Fibroblast of mammary gland (primary cell): ENCODE data around the gene LAMP5.

Experiments used
- DNase-seq: peaks from one replicate; pipeline ENCODE4 v3.0.0-alpha.2; 2010; ENCODE audit warnings: low read depth
- H3K4me3 ChIP-seq: 2 replicates; pipeline ENCODE4 v1.5.1; 2011; ENCODE audit warnings: low read depth, mild to moderate bottlenecking, low read length, moderate library complexity; ENCODE audit not compliant: control insufficient read depth
- TF ChIP-seq, protein P1 (sequence below): conservative IDR thresholded peaks from 2 replicates; pipeline ENCODE4 v1.5.1; 2011; ENCODE audit warnings: low read depth, low read length, inconsistent platforms; ENCODE audit not compliant: control insufficient read depth, insufficient read depth

Gene LAMP5

DNA sequence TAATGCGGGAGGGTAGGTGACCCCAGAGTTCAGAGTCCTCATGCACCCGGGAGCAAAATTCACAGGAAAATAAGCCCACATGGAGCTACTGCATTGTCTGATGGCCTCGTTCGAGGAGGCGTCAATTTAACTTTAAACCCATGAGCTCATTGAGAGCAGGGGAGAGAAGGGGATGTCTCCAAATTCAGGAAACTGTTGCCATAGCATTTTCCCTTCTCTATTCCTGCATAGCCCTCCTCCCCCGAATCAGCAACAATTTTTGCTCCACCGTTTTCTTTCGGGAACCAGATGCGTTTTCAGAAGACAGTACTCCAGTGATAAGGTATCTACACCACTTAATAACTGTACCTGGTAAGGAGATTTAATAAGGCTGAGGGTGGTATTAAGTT is 324 bp upstream of the LAMP5 start:
- DNase-seq: no peak
- no peak overlapping the region for H3K4me3 ChIP-seq
- TF ChIP-seq, protein P1, sequence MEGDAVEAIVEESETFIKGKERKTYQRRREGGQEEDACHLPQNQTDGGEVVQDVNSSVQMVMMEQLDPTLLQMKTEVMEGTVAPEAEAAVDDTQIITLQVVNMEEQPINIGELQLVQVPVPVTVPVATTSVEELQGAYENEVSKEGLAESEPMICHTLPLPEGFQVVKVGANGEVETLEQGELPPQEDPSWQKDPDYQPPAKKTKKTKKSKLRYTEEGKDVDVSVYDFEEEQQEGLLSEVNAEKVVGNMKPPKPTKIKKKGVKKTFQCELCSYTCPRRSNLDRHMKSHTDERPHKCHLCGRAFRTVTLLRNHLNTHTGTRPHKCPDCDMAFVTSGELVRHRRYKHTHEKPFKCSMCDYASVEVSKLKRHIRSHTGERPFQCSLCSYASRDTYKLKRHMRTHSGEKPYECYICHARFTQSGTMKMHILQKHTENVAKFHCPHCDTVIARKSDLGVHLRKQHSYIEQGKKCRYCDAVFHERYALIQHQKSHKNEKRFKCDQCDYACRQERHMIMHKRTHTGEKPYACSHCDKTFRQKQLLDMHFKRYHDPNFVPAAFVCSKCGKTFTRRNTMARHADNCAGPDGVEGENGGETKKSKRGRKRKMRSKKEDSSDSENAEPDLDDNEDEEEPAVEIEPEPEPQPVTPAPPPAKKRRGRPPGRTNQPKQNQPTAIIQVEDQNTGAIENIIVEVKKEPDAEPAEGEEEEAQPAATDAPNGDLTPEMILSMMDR: no peak

DNA sequence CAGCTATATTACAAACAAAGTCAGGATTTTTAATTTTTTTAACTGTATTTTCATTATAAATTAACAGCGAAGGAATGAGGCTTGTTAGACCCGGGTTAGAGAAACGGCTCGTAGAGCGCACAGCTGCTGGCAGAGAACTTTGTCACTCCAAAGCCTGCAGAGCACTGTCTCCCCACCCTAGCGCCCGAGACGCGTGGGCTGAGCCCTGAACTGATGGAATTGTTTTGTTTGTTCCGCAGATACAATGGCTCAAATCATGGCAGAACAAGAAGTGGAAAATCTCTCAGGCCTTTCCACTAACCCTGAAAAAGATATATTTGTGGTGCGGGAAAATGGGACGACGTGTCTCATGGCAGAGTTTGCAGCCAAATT is 810 bp downstream of the LAMP5 start:
- TF ChIP-seq, protein P1: no peak
- no peak overlapping the region for H3K4me3 ChIP-seq
- no peak for DNase-seq

DNA sequence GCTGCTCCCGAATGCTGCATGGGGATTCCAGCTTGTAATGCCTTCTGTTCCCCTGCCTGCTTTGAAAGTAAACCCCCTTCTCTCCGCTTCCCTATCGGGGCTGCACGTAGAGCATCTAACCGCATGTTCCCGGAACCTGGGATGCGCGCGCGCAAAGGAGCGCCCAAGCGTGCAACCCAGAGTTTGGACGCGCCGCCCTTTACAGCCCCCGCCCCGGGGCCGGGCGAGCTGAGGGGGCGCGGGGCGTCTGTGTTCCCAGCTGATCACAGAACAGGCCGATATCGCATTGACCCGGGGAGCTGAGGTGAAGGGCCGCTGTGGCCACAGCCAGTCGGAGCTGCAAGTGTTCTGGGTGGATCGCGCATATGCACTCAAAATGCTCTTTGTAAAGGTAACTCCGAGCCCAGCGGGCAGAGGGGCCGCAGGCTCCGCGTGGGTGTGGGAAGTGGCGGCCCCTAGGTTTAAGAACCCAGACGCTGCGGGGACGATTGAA is 1.4 kb downstream of the LAMP5 start:
- H3K4me3 ChIP-seq: no peak overlapping the region
- no peak for DNase-seq
- TF ChIP-seq, protein P1: no peak

DNA sequence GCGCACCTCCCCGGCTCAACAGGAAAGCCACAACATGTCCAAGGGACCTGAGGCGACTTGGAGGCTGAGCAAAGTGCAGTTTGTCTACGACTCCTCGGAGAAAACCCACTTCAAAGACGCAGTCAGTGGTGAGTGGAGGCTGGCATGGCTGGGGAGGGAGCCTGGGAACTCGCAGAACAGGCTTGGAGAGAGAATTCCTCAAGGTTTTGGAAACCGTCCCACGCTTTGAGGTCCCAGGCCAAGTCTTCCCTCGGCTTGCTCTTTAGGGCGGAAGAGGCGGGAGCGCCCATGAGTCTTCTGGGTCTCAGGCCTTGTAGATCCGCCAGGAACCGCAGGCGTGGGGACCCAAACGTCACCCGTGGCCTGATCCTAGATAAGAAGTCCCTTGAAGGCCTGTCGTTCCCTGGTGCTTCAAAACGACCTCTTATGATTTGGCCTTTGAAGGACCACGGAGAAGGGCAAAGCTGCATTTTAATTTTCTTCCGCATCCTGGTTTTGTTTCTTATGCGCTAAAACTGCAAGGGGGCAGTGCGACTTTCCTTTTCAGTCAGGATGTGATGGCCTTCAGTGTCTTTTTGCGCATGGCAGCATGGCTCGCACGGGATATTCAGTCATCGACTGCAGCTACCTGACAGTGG is 2.0 kb downstream of the LAMP5 start:
- no peak overlapping the region for H3K4me3 ChIP-seq
- TF ChIP-seq, protein P1: no peak
- peak; percentile 17 for DNase-seq

DNA sequence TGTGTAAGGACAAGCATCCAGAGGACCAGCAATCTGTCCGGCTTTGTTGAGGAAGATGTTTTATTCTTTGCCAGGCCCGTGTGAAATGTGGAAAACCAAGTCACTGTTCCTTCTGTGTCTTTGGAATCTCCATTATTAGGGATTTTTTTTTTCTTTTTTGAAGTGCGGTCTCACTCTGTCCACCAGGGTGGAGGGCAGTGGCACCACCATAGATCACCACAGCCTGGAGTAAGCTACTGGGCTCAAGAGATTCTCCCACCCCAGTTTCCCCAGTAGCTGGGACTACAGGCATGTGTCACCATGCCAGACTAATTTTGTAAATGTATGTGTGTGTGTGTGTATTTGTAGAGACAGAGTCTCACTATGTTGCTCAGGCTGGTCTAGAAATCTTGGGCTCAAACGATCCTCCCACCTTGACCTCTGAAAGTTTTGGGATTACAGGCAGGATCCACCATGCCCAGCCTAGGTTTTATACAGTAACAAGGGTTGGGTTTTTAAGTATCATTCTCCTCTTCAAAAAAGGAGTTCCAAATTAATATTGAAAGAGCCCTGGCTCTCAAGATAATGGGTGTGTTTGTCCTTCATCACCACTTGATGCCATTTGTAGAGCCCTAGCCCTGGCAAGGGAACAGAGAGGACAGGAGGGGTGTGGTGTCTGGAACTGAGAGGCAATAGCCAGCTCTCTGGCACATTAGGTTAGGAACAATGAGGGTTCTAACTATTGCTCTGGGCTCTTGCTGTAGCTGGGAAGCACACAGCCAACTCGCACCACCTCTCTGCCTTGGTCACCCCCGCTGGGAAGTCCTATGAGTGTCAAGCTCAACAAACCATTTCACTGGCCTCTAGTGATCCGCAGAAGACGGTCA is 3.1 kb downstream of the LAMP5 start:
- H3K4me3 ChIP-seq: no peak overlapping the region
- TF ChIP-seq, protein P1: no peak
- no peak for DNase-seq

DNA sequence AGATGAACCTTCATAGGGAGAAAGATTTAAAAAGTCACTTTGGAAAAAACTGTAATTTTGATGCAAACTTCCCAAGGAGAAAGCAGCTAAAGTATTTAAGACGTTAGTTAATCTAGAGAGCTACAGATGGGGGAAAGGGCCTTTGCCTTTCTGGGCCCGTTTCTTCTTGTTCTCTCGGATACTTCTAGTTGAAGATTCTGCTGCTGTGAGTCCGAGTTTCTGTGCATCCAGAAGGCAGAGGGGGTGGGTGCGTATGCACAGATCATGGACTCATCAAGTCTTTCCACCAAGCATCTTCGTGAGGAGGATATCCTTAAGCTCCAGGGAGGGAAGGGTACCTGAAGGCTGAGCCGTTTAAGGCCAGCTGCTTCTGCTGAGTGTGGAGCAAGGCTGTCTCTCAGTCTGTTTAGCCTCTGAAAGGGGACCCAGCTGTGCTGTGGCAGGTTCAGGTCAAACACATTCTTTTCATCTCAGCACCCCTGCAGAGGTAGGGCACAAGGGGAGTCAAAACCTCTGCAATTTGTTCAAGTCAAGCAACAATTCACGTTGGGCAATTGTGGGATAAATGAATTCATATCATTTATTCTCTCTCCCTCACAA is 4.3 kb downstream of the LAMP5 start:
- DNase-seq: no peak
- TF ChIP-seq, protein P1: no peak
- H3K4me3 ChIP-seq: no peak overlapping the region
